BLaER1 (cell line): Measurements from ENCODE around the gene ZIC5.

Experiments used
- H3K27ac ChIP-seq: shearing (Covaris generic); formaldehyde crosslinking; 2 replicates; pipeline ENCODE4 v1.8.1; 2022
- H3K27me3 ChIP-seq: shearing (Covaris generic); formaldehyde crosslinking; 2 replicates; pipeline ENCODE4 v1.8.1; 2022
- H3K36me3 ChIP-seq: shearing (Covaris generic); formaldehyde crosslinking; 2 replicates; pipeline ENCODE4 v1.8.1; 2022
- H3K4me1 ChIP-seq: shearing (Covaris generic); formaldehyde crosslinking; 2 replicates; pipeline ENCODE4 v1.8.1; 2022
- H3K4me2 ChIP-seq: shearing (Covaris generic); formaldehyde crosslinking; 2 replicates; pipeline ENCODE4 v1.8.1; 2022
- H3K4me3 ChIP-seq: shearing (Covaris generic); formaldehyde crosslinking; 2 replicates; pipeline ENCODE4 v1.8.1; 2022
- H3K9ac ChIP-seq: shearing (Covaris generic); formaldehyde crosslinking; 2 replicates; pipeline ENCODE4 v1.8.1; 2022
- H3K9me3 ChIP-seq: shearing (Covaris generic); formaldehyde crosslinking; 2 replicates; pipeline ENCODE4 v1.8.1; 2022
- H4K20me1 ChIP-seq: shearing (Covaris generic); formaldehyde crosslinking; 2 replicates; pipeline ENCODE4 v1.8.1; 2022
- Cebpa-rat ChIP-seq: shearing (Covaris generic); IDR thresholded peaks from 2 replicates; pipeline ENCODE4 v1.8.1; 2022

The ZIC5 gene

GRCh38 chr13:99971576-99972189, at the start of gene ZIC5:
ZIC5 (minus strand) TSS chr13:99971767; CDS start chr13:99971603, 164 bp downstream.
- peaks cover 75% of the 10 kb centered on the region for H4K20me1 ChIP-seq
- H3K36me3 ChIP-seq = no peaks in the 10 kb centered on the region
- no peak within 1 kb of the TSS for H3K9ac ChIP-seq
- no peaks in the 10 kb centered on the region for H3K4me1 ChIP-seq
- peak within 1 kb of the TSS; percentile 23; the same call in 1 of the 2 replicates for H3K4me3 ChIP-seq
- peaks cover 70% of the 10 kb centered on the region for H3K9me3 ChIP-seq
- no peak for TF ChIP-seq Cebpa-rat
- H3K4me2 ChIP-seq = no peak within 1 kb of the TSS
- no peak within 1 kb of the TSS for H3K27ac ChIP-seq
- H3K27me3 ChIP-seq = peaks cover 100% of the 10 kb centered on the region

- no peaks in the 10 kb centered on the region for H3K36me3 ChIP-seq
- TF ChIP-seq Cebpa-rat = no peak
- H3K27me3 ChIP-seq = no peaks in the 10 kb centered on the region
- no peak overlapping the region for H3K9ac ChIP-seq
- H3K4me3 ChIP-seq = no peak overlapping the region
- H3K4me1 ChIP-seq = no peaks in the 10 kb centered on the region
- H4K20me1 ChIP-seq = no peaks in the 10 kb centered on the region
- H3K27ac ChIP-seq = no peak overlapping the region
- H3K9me3 ChIP-seq = no peaks in the 10 kb centered on the region
- H3K4me2 ChIP-seq = no peak overlapping the region
Measured at GRCh38 chr13:100019780-100020356, 48.3 kb upstream of the ZIC5 start.

GRCh38 chr13:100014621-100015020, 43.1 kb upstream of the ZIC5 start:
- no peaks in the 10 kb centered on the region for H3K27me3 ChIP-seq
- TF ChIP-seq Cebpa-rat = no peak
- H3K4me2 ChIP-seq = no peak overlapping the region
- H3K27ac ChIP-seq = no peak overlapping the region
- no peaks in the 10 kb centered on the region for H3K36me3 ChIP-seq
- H3K9me3 ChIP-seq = no peaks in the 10 kb centered on the region
- no peak overlapping the region for H3K4me3 ChIP-seq
- H3K4me1 ChIP-seq = no peaks in the 10 kb centered on the region
- H3K9ac ChIP-seq = no peak overlapping the region
- no peaks in the 10 kb centered on the region for H4K20me1 ChIP-seq

GRCh38 chr13:99998261-99998660, 26.7 kb upstream of the ZIC5 start:
- Histone ChIP-seq H3K27me3 (peaks cover 55% of the 10 kb centered on the region), H3K36me3 (no peaks in the 10 kb centered on the region), H3K4me2 (no peak overlapping the region), H3K27ac (no peak overlapping the region), H3K4me3 (no peak overlapping the region), H4K20me1 (peaks cover 42% of the 10 kb centered on the region), H3K9ac (no peak overlapping the region), H3K4me1 (no peaks in the 10 kb centered on the region), H3K9me3 (peaks cover 5% of the 10 kb centered on the region; the same call in 1 of the 2 replicates)
- no peak for TF ChIP-seq Cebpa-rat

- H3K27me3 ChIP-seq = peaks cover 60% of the 10 kb centered on the region
- no peak for TF ChIP-seq Cebpa-rat
- no peak overlapping the region for H3K27ac ChIP-seq
- no peaks in the 10 kb centered on the region for H3K4me1 ChIP-seq
- no peak overlapping the region for H3K4me2 ChIP-seq
- H3K9ac ChIP-seq = no peak overlapping the region
- H3K36me3 ChIP-seq = no peaks in the 10 kb centered on the region
- peaks cover 5% of the 10 kb centered on the region; the same call in 1 of the 2 replicates for H3K9me3 ChIP-seq
- no peak overlapping the region for H3K4me3 ChIP-seq
- peaks cover 47% of the 10 kb centered on the region for H4K20me1 ChIP-seq
Measured at GRCh38 chr13:99997702-99998214, 26.2 kb upstream of the ZIC5 start.

GRCh38 chr13:99996381-99996973, 24.9 kb upstream of the ZIC5 start:
- H3K27me3 ChIP-seq = peaks cover 73% of the 10 kb centered on the region
- no peak overlapping the region for H3K4me2 ChIP-seq
- no peak overlapping the region for H3K4me3 ChIP-seq
- H3K9ac ChIP-seq = no peak overlapping the region
- no peak overlapping the region for H3K27ac ChIP-seq
- peaks cover 60% of the 10 kb centered on the region for H4K20me1 ChIP-seq
- peaks cover 5% of the 10 kb centered on the region for H3K9me3 ChIP-seq
- H3K4me1 ChIP-seq = no peaks in the 10 kb centered on the region
- no peak for TF ChIP-seq Cebpa-rat
- no peaks in the 10 kb centered on the region for H3K36me3 ChIP-seq

GRCh38 chr13:99995589-99996380, 24.2 kb upstream of the ZIC5 start:
- Histone ChIP-seq H3K36me3 (no peaks in the 10 kb centered on the region), H3K9me3 (peaks cover 11% of the 10 kb centered on the region), H3K4me2 (no peak overlapping the region), H3K4me3 (no peak overlapping the region), H3K4me1 (no peaks in the 10 kb centered on the region), H3K9ac (no peak overlapping the region), H3K27ac (no peak overlapping the region), H4K20me1 (peaks cover 67% of the 10 kb centered on the region), H3K27me3 (peaks cover 80% of the 10 kb centered on the region)
- TF ChIP-seq Cebpa-rat = no peak

GRCh38 chr13:99995104-99995588, 23.6 kb upstream of the ZIC5 start:
- Histone ChIP-seq H3K27me3 (peaks cover 86% of the 10 kb centered on the region), H3K27ac (no peak overlapping the region), H3K9me3 (peaks cover 17% of the 10 kb centered on the region), H3K4me3 (no peak overlapping the region), H3K4me1 (no peaks in the 10 kb centered on the region), H4K20me1 (peaks cover 73% of the 10 kb centered on the region), H3K36me3 (no peaks in the 10 kb centered on the region), H3K9ac (no peak overlapping the region), H3K4me2 (no peak overlapping the region)
- TF ChIP-seq Cebpa-rat = no peak

GRCh38 chr13:99994638-99995020, 23.1 kb upstream of the ZIC5 start:
- Histone ChIP-seq H4K20me1 (peaks cover 78% of the 10 kb centered on the region), H3K9ac (no peak overlapping the region), H3K27ac (no peak overlapping the region), H3K27me3 (peaks cover 92% of the 10 kb centered on the region), H3K4me1 (no peaks in the 10 kb centered on the region), H3K36me3 (no peaks in the 10 kb centered on the region), H3K4me3 (no peak overlapping the region), H3K4me2 (no peak overlapping the region), H3K9me3 (peaks cover 18% of the 10 kb centered on the region)
- no peak for TF ChIP-seq Cebpa-rat
